Esophagus squamous epithelium (tissue), 4 donors: ENCODE measurements around the gene RASGRF1.

Experiments used
- CTCF ChIP-seq, 6 experiments: fragments of 450-650 bp in 4 of 6; fragments of 200-600 bp in 2 of 6; sonication (generic) in 2 of 6; IDR thresholded peaks; one replicate each; pipeline ENCODE4 v1.5.1; 2016 to 2019; ENCODE audit warnings: antibody characterized with exemption in 6 of 6, mild to moderate bottlenecking in 4 of 6, moderate library complexity in 4 of 6
- POLR2A ChIP-seq, 4 donors: fragments of 450-650 bp; IDR thresholded peaks; one replicate each; pipeline ENCODE4 v1.6.1; 2017; ENCODE audit warnings: antibody characterized with exemption in 4 of 4, mild to moderate bottlenecking in 4 of 4, moderate library complexity in 3 of 4

- TF ChIP-seq CTCF (IDR thresholded peaks at IDR 0.05) (no peak), POLR2A (IDR thresholded peaks at IDR 0.05) (no peak)
These were observed 8.1 kb downstream of the RASGRF1 start for GRCh38 chr15:79082363-79083070.
